ENCODE measurements around the gene PKP2. TPM values are rescaled to one million over a fixed set of nuclear protein-coding genes. Genes with fewer than 3 reads are reported as not detected.

Gene PKP2
- total RNA-seq, 1 donor from 2014 or later, result 1.9 TPM

- Histone ChIP-seq H3K27me3 (no peaks in the 10 kb centered on the region), H3K4me1 (no peaks in the 10 kb centered on the region), H3K9me3 (no peaks in the 10 kb centered on the region), H3K27ac (no peak overlapping the region), H3K4me3 (no peak overlapping the region), H3K36me3 (no peaks in the 10 kb centered on the region)
- intact Hi-C loops (cut with DNase I), result no loop called here
- TF ChIP-seq CTCF (IDR thresholded peaks at IDR 0.05), result no peak
- no peak for ATAC-seq
- no peak for DNase-seq
Measured at GRCh38 chr12:32804301-32804700, 92.3 kb downstream of the PKP2 start.

DNA sequence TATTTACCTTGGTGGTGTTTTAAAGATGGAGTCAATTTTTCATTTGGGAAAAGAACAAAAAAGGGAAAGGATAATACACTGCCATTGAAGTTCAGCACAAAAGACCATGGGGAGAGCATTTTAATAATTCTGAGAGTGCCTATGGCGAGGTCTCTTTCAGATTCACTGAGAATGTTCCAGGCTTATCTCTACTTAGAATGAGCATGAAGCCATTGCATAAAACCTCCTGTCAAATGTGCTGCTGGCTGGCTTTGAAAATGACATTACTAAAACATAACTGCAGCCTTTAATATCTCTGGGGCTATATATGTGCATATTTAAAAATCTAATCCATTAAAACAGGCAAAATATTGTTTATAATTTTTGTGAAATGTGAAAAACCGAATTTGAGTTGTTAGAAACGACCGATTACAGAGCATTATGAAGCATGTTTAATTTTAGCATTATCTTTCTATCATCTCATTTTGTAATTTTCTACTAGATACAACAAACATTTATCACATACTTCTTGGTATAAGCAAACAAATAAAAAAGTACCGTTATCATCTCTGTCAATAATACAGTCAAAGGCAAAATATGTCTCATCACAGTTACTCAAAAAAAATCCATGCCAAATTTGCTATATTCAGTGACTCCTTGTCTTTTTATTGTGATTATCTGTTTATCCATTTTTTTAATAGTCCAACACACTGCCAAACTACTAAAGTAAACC lies 95.2 kb downstream of the PKP2 start:
- Histone ChIP-seq H3K27ac (no peak overlapping the region), H3K9me3 (no peaks in the 10 kb centered on the region), H3K4me1 (no peaks in the 10 kb centered on the region), H3K4me3 (no peak overlapping the region), H3K36me3 (no peaks in the 10 kb centered on the region), H3K27me3 (no peaks in the 10 kb centered on the region)
- intact Hi-C loops (cut with DNase I), result no loop called here
- no peak for ATAC-seq
- no peak for TF ChIP-seq CTCF (IDR thresholded peaks at IDR 0.05)
- no peak for DNase-seq

DNA sequence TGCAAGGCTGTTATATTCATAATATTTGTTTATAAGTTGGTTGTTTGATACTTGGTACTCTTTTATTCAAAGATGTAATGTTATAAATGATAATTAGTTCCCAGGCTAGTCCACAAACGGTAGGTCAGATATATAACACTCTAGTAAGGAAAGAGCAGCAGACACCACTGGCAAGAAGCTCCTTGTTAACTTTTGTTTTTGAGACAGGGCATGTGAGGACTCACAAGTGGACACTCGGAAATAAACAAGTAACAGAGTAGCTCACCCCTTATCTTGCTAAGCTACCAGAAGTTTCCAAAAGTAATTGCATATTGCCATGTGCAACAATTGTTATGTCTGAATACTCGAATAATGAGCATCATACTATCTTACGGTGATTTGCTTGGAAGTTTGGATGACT lies 102.3 kb downstream of the PKP2 start:
- H3K9me3 ChIP-seq, result no peaks in the 10 kb centered on the region
- DNase-seq (no peak), ATAC-seq (no peak)
- no peaks in the 10 kb centered on the region for H3K36me3 ChIP-seq
- intact Hi-C loops (cut with DNase I), result no loop called here
- H3K4me3 ChIP-seq, result no peak overlapping the region
- no peaks in the 10 kb centered on the region for H3K27me3 ChIP-seq
- no peak overlapping the region for H3K27ac ChIP-seq
- H3K4me1 ChIP-seq, result no peaks in the 10 kb centered on the region
- no peak for TF ChIP-seq CTCF (IDR thresholded peaks at IDR 0.05)

DNA sequence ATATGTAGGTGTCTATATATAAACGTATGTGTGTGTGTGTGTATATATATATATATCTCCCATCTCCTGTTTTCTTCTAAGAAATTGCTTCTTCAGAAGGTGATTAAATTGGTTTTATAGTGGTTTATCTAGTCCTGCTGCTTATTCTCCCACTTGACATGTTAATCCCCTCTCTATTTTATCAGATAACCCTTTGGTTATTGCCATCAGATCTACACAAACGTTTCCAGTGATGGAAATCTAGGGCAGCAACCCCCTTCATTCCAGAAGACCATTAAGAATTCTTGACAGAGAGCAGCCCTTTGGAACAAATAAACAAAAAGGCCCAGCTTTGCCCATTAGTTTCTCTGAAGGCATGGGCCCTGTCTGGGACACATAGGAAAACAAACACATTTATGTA lies 106.7 kb downstream of the PKP2 start:
- no peaks in the 10 kb centered on the region for H3K27me3 ChIP-seq
- ATAC-seq (no peak), DNase-seq (no peak)
- H3K9me3 ChIP-seq, result no peaks in the 10 kb centered on the region
- H3K4me3 ChIP-seq, result no peak overlapping the region
- intact Hi-C loops (cut with DNase I), result no loop called here
- H3K36me3 ChIP-seq, result no peaks in the 10 kb centered on the region
- no peak for TF ChIP-seq CTCF (IDR thresholded peaks at IDR 0.05)
- no peak overlapping the region for H3K27ac ChIP-seq
- no peaks in the 10 kb centered on the region for H3K4me1 ChIP-seq

DNA sequence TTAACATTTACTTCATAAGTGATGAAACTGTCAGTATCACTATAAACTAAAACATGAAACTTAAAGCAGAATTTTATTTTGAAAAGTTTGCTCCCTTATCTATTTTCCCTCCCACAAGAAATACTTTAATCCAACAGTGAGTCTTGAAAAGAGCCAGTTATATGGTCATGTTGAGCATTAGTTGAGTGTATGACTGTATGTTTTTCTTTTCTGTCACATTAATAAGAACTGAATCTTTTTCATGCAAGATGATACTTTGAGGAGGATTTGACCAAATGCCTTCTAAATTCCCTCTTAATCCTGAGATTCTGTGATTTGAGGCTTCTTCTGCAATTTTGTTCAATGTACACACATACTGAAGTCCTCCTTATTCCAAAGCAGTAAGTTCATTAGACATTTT lies 107.1 kb downstream of the PKP2 start:
- TF ChIP-seq CTCF (IDR thresholded peaks at IDR 0.05), result no peak
- no peaks in the 10 kb centered on the region for H3K36me3 ChIP-seq
- H3K27ac ChIP-seq, result no peak overlapping the region
- no peaks in the 10 kb centered on the region for H3K9me3 ChIP-seq
- no peak for DNase-seq
- intact Hi-C loops (cut with DNase I), result no loop called here
- ATAC-seq, result no peak
- H3K4me1 ChIP-seq, result no peaks in the 10 kb centered on the region
- no peaks in the 10 kb centered on the region for H3K27me3 ChIP-seq
- H3K4me3 ChIP-seq, result no peak overlapping the region

DNA sequence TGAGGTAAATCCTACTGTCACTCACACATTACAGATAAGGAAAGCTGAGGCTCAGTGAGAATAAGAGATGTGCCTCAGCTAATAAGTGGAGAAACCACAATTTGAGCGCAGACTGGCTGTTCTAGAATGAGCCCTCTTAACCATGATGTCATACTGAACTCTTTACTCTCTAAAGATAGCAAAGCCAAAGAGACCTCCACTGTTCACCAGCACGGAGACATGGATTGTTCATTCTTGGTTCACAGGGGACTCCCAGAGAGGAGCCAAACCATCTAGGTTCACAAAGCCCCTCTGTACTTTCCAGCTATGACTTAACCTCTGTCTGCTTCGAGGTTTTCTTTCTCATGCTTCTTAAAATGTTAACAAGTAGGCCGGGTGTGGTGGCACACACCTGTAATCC lies 108.2 kb downstream of the PKP2 start:
- Histone ChIP-seq H3K4me1 (no peaks in the 10 kb centered on the region), H3K4me3 (no peak overlapping the region), H3K9me3 (no peaks in the 10 kb centered on the region), H3K27ac (no peak overlapping the region), H3K27me3 (peaks cover 4% of the 10 kb centered on the region), H3K36me3 (no peaks in the 10 kb centered on the region)
- ATAC-seq (no peak), DNase-seq (no peak)
- TF ChIP-seq CTCF (IDR thresholded peaks at IDR 0.05), result no peak
- intact Hi-C loops (cut with DNase I), result no loop called here

Data from upper lobe of right lung (tissue), 1 donor.